IMR-90 (cell line): ENCODE data around the gene KRTAP10-9. TPM values are rescaled to one million over a fixed set of nuclear protein-coding genes. Genes with fewer than 3 reads are reported as not detected.
A peak's percentile ranks its signal among the peaks of the same experiment; 100 is the strongest.

Source experiments
- ATAC-seq: fragments of 200-7000 bp; cut with Tn5 transposase; 2 replicates; pipeline ENCODE4 v1.9.1; 2020; ENCODE audit warnings: low read depth, mild to moderate bottlenecking, moderate library complexity
- BruUV-seq: library from RNA; stranded (reverse); fragments of 400-500 nt; replicated peaks from 2 replicates; lab custom pipeline; 2021; lab: Mats Ljungman, UMichigan
- CTCF ChIA-PET: fragments of 300-600 bp; formaldehyde crosslinking; extraction: SDS; loops from one replicate; lab custom pipeline; 2021; ENCODE audit warnings: antibody characterized with exemption; lab: Yijun Ruan, JAX
- POLR2A ChIA-PET: fragments of 300-600 bp; sonication (Branson Sonifier 250); formaldehyde crosslinking; loops from one replicate; lab custom pipeline; 2022; ENCODE audit warnings: antibody characterized with exemption; ENCODE audit not compliant: unreplicated experiment; lab: Charles Lee
- DNase-seq: peaks from one replicate; pipeline ENCODE4 v3.0.0; 2013
- H2AFZ ChIP-seq: replicated peaks from 2 replicates; pipeline ENCODE3; 2013; ENCODE audit warnings: low read length, mild to moderate bottlenecking; ENCODE audit not compliant: poor library complexity
- H2AK5ac ChIP-seq: 2 replicates; pipeline ENCODE4 v1.6.1; 2013; ENCODE audit warnings: low read depth, low read length, inconsistent platforms
- H2AK9ac ChIP-seq: replicated peaks from 2 replicates; pipeline ENCODE3; 2013; ENCODE audit warnings: mild to moderate bottlenecking, low read depth, low read length, moderate library complexity; ENCODE audit not compliant: poor library complexity
- H2BK120ac ChIP-seq: 2 replicates; pipeline ENCODE4 v1.6.1; 2013; ENCODE audit warnings: low read depth, low read length, inconsistent platforms
- H2BK15ac ChIP-seq: 3 replicates; pipeline ENCODE4 v1.6.1; 2013; ENCODE audit warnings: low read depth, low read length, inconsistent platforms
- H2BK20ac ChIP-seq: 2 replicates; pipeline ENCODE4 v1.6.1; 2013; ENCODE audit warnings: low read depth, mild to moderate bottlenecking, inconsistent platforms, low read length, moderate library complexity
- H2BK5ac ChIP-seq: 2 replicates; pipeline ENCODE4 v1.6.1; 2013; ENCODE audit warnings: mild to moderate bottlenecking, low read depth, low read length, inconsistent platforms; ENCODE audit not compliant: poor library complexity, severe bottlenecking
- H3K14ac ChIP-seq: replicated peaks from 2 replicates; pipeline ENCODE4 v1.6.1; 2013; ENCODE audit warnings: low read depth, low read length, inconsistent platforms
- H3K18ac ChIP-seq: 2 replicates; pipeline ENCODE4 v1.6.1; 2013; ENCODE audit warnings: low read depth, low read length, control low read depth
- H3K23ac ChIP-seq: 2 replicates; pipeline ENCODE4 v1.6.1; 2013; ENCODE audit warnings: low read depth, low read length, inconsistent platforms
- H3K27ac ChIP-seq: 2 replicates; pipeline ENCODE4 v1.5.1; 2013; ENCODE audit warnings: mild to moderate bottlenecking, control low read depth, low read length; ENCODE audit not compliant: insufficient read depth
- H3K27me3 ChIP-seq: 2 replicates; pipeline ENCODE4 v1.6.1; 2013; ENCODE audit warnings: low read length; ENCODE audit not compliant: control insufficient read depth, insufficient read depth
- H3K36me3 ChIP-seq: 2 replicates; pipeline ENCODE4 v1.6.1; 2013; ENCODE audit warnings: low read length, mixed read lengths; ENCODE audit not compliant: control insufficient read depth, insufficient read depth
- H3K4ac ChIP-seq: 2 replicates; pipeline ENCODE4 v1.6.1; 2013; ENCODE audit warnings: low read depth, low read length, inconsistent platforms
- H3K4me1 ChIP-seq: 2 replicates; pipeline ENCODE4 v1.6.1; 2013; ENCODE audit warnings: low read length, mixed read lengths; ENCODE audit not compliant: control insufficient read depth, insufficient read depth
- H3K4me2 ChIP-seq: 2 replicates; pipeline ENCODE4 v1.6.1; 2013; ENCODE audit warnings: low read depth, mild to moderate bottlenecking, control low read depth, low read length, moderate library complexity
- H3K4me3 ChIP-seq: 2 replicates; pipeline ENCODE4 v1.5.1; 2013; ENCODE audit warnings: low read depth, mild to moderate bottlenecking, control low read depth, low read length, moderate library complexity; ENCODE audit not compliant: insufficient read depth
- H3K56ac ChIP-seq: 2 replicates; pipeline ENCODE4 v1.6.1; 2013; ENCODE audit warnings: low read length, inconsistent platforms; ENCODE audit not compliant: insufficient read depth; ENCODE audit errors: extremely low read depth
- H3K79me1 ChIP-seq, 2 experiments: 2 replicates each; pipeline ENCODE4 v1.6.1; 2013; ENCODE audit warnings: low read length in 2 of 2, inconsistent platforms in 1 of 2, low read depth in 1 of 2
- H3K9ac ChIP-seq: 2 replicates; pipeline ENCODE4 v1.6.1; 2013; ENCODE audit warnings: low read depth, low read length, control low read depth
- H3K9me1 ChIP-seq: 2 replicates; pipeline ENCODE4 v1.6.1; 2013; ENCODE audit warnings: low read length, inconsistent platforms; ENCODE audit not compliant: insufficient read depth
- H3K9me3 ChIP-seq: 2 replicates; pipeline ENCODE4 v1.6.1; 2013; ENCODE audit warnings: low read length; ENCODE audit not compliant: control insufficient read depth, insufficient read depth
- H4K20me1 ChIP-seq: 2 replicates; pipeline ENCODE4 v1.6.1; 2013; ENCODE audit warnings: low read length, inconsistent platforms; ENCODE audit not compliant: insufficient read depth
- H4K5ac ChIP-seq: 2 replicates; pipeline ENCODE4 v1.6.1; 2013; ENCODE audit warnings: mild to moderate bottlenecking, low read depth, low read length, control low read depth
- H4K8ac ChIP-seq, 2 experiments: 2 replicates each; pipeline ENCODE4 v1.6.1; 2013; ENCODE audit warnings: low read depth in 2 of 2, low read length in 2 of 2, control low read depth in 1 of 2, inconsistent platforms in 1 of 2
- H4K91ac ChIP-seq: 2 replicates; pipeline ENCODE4 v1.6.1; 2013; ENCODE audit warnings: low read depth, low read length, inconsistent platforms; ENCODE audit not compliant: insufficient read depth
- WGBS, 2 experiments: methylation state at CpG; one replicate each; pipeline versions ENCODE4 v1.1.5 to v1.1.7; 2013; ENCODE audit warnings: missing lambda C conversion rate in 2 of 2; ENCODE audit not compliant: insufficient read length in 1 of 2; ENCODE audit errors: extremely low coverage in 2 of 2; 5-methylcytosine and 5-hydroxymethylcytosine counted together
- dilution Hi-C: fragments of 300-500 bp; cut with HindIII; formaldehyde crosslinking; loops from one replicate; pipeline ENCODE4 v1.14.3; 2018; ENCODE audit warnings: low sequenced_read_pairs; ENCODE audit not compliant: unreplicated experiment
- in situ Hi-C: fragments of 300-500 bp; cut with MboI; formaldehyde crosslinking; loops from 3 replicates; pipeline ENCODE4 v1.14.3; 2019; ENCODE audit warnings: low sequenced_read_pairs, inconsistent platforms, mixed read lengths
- intact Hi-C: fragments of 100-400 bp; cut with micrococcal nuclease; formaldehyde crosslinking; loops from 2 replicates; pipeline ENCODE4 v1.10.0; 2022
- polyA plus RNA-seq, 3 experiments: library from polyadenylated mRNA; depleted of rRNA; stranded (reverse); fragments of >200 nt; gene quantifications; 2 replicates each; pipeline ENCODE4 v1.2.3, GENCODE V29; 2012; ENCODE audit warnings: low replicate concordance in 1 of 3
- total RNA-seq: library from RNA; depleted of rRNA; stranded (reverse); fragments of >200 nt; gene quantifications from 2 replicates; pipeline ENCODE4 v1.2.3, GENCODE V29; 2012
- TF ChIP-seq, protein P1 (sequence below): conservative IDR thresholded peaks from 2 replicates; pipeline ENCODE4 v1.5.1; 2012; ENCODE audit warnings: mild to moderate bottlenecking, low read depth, low read length, improper control_type of control experiment

Gene KRTAP10-9
- total and polyA plus RNA-seq, 2 of the 4 experiments (the other 2 are of a cell fraction), result not detected

DNA sequence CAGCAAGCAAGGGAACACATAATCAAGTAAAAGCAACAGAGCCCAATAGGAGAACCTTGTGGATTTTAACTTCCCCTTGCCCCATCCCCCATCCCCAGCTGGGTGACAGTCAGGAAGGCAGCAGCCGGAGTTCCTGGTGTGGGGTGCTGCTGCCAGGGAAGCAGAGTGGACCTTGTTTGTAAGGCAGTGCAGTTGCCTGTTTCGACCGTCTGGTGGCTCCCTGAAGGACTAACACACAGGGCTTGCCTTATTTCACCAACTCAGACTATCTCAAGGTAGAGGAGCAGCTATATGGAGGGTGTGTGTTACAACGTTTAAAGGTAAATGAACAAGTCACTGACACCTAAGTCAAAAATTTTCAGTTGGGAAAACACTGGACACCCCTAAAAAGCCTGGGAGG, 8.4 kb upstream of the KRTAP10-9 start:
- DNase-seq (peak; percentile 14), ATAC-seq (peak; percentile 72)
- no peak overlapping the region for H2AFZ ChIP-seq
- no peaks in the 10 kb centered on the region for H3K9me1 ChIP-seq
- no peaks in the 10 kb centered on the region for H3K36me3 ChIP-seq
- POLR2A ChIA-PET, result no interaction called here
- dilution Hi-C loops (no loop called here), intact Hi-C loops (loop anchor here (1.0 kb wide), 1 partner anchor 175 kb away; no protein-coding TSS in a partner anchor), in situ Hi-C loops (no loop called here)
- H2AK9ac ChIP-seq, result no peak overlapping the region
- no peak overlapping the region for H3K4ac ChIP-seq
- H2BK20ac ChIP-seq, result no peak overlapping the region
- H2AK5ac ChIP-seq, result no peak overlapping the region
- no peak overlapping the region for H2BK5ac ChIP-seq
- no peak overlapping the region for H3K4me3 ChIP-seq
- H3K27me3 ChIP-seq, result peaks cover 3% of the 10 kb centered on the region; the same call in 1 of the 2 replicates
- H2BK120ac ChIP-seq, result no peak overlapping the region
- no peak overlapping the region for H3K18ac ChIP-seq
- H4K5ac ChIP-seq, result no peak overlapping the region
- no peaks in the 10 kb centered on the region for H3K4me1 ChIP-seq
- CTCF ChIA-PET, result interaction anchor here (0.7 kb wide), 1 partner anchor 53 kb away, joined by 3 read pairs; no protein-coding TSS in a partner anchor
- peaks cover 3% of the 10 kb centered on the region; the same call in 1 of the 2 replicates for H3K9me3 ChIP-seq
- no peak overlapping the region for H4K91ac ChIP-seq
- no peak overlapping the region for H3K14ac ChIP-seq
- no peak overlapping the region for H3K56ac ChIP-seq
- TF ChIP-seq, protein P1, sequence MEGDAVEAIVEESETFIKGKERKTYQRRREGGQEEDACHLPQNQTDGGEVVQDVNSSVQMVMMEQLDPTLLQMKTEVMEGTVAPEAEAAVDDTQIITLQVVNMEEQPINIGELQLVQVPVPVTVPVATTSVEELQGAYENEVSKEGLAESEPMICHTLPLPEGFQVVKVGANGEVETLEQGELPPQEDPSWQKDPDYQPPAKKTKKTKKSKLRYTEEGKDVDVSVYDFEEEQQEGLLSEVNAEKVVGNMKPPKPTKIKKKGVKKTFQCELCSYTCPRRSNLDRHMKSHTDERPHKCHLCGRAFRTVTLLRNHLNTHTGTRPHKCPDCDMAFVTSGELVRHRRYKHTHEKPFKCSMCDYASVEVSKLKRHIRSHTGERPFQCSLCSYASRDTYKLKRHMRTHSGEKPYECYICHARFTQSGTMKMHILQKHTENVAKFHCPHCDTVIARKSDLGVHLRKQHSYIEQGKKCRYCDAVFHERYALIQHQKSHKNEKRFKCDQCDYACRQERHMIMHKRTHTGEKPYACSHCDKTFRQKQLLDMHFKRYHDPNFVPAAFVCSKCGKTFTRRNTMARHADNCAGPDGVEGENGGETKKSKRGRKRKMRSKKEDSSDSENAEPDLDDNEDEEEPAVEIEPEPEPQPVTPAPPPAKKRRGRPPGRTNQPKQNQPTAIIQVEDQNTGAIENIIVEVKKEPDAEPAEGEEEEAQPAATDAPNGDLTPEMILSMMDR, result no peak
- no peak overlapping the region for H4K8ac ChIP-seq
- H3K23ac ChIP-seq, result no peak overlapping the region
- H3K79me1 ChIP-seq, result no peaks in the 10 kb centered on the region
- no peak overlapping the region for H3K27ac ChIP-seq
- no TSS peak for BruUV-seq
- no peaks in the 10 kb centered on the region for H4K20me1 ChIP-seq
- no peak overlapping the region for H2BK15ac ChIP-seq
- WGBS, 2 experiments, result no CpG with 5 or more reads among the region's 4 CpGs
- H3K4me2 ChIP-seq, result no peak overlapping the region
- no peak overlapping the region for H3K9ac ChIP-seq
